ENCODE results near the gene LMAN2. TPM values are rescaled to one million over a fixed set of nuclear protein-coding genes. Genes with fewer than 3 reads are reported as not detected.

The LMAN2 gene
- total RNA-seq, 4 donors from 2014 or later: 119 to 191 (median 160) TPM

- 67% methylated on average over 11 of the region's 11 CpGs for WGBS
- H3K4me1 ChIP-seq: peaks cover 79% of the 10 kb centered on the region
These were observed 18.4 kb upstream of the LMAN2 start for GRCh38 chr5:177369645-177370440.

GRCh38 chr5:177368869-177369644 is 17.6 kb upstream of the LMAN2 start:
- no peak overlapping the region for H3K4me3 ChIP-seq
- peaks cover 82% of the 10 kb centered on the region for H3K4me1 ChIP-seq
- no peak overlapping the region for H3K27ac ChIP-seq
- TF ChIP-seq POLR2A (IDR thresholded peaks at IDR 0.05) (no peak), POLR2AphosphoS5 (IDR thresholded peaks at IDR 0.05) (no peak), CTCF (IDR thresholded peaks at IDR 0.05) (peak; percentile 20 to 74), EP300 (IDR thresholded peaks at IDR 0.05) (no peak)
- no peaks in the 10 kb centered on the region for H3K27me3 ChIP-seq
- WGBS: 62% methylated on average over 5 of the region's 5 CpGs
- DNase-seq (ENCODE audit: low spot score in 2 of 2): no peak
- no peaks in the 10 kb centered on the region for H3K9me3 ChIP-seq
- H3K36me3 ChIP-seq: no peaks in the 10 kb centered on the region

More at GRCh38 chr5:177369645-177370440, 18.4 kb upstream of the LMAN2 start:
- Histone ChIP-seq H3K36me3 (no peaks in the 10 kb centered on the region), H3K9me3 (no peaks in the 10 kb centered on the region), H3K27me3 (no peaks in the 10 kb centered on the region), H3K4me3 (no peak overlapping the region), H3K27ac (no peak overlapping the region)
- DNase-seq (ENCODE audit: low spot score in 2 of 2): no peak
- TF ChIP-seq CTCF (IDR thresholded peaks at IDR 0.05): no peak
- TF ChIP-seq POLR2AphosphoS5 (IDR thresholded peaks at IDR 0.05): no peak
- no peak for TF ChIP-seq POLR2A (IDR thresholded peaks at IDR 0.05)
- no peak for TF ChIP-seq EP300 (IDR thresholded peaks at IDR 0.05)

- H3K4me1 ChIP-seq: peaks cover 84% of the 10 kb centered on the region
- H3K4me3 ChIP-seq: peak overlapping the region; percentile 46
- DNase-seq (ENCODE audit: low spot score in 2 of 2): no peak
- 84% methylated on average over 20 of the region's 29 CpGs for WGBS
- no peak overlapping the region for H3K27ac ChIP-seq
- H3K36me3 ChIP-seq: no peaks in the 10 kb centered on the region
- H3K9me3 ChIP-seq: no peaks in the 10 kb centered on the region
- TF ChIP-seq EP300 (IDR thresholded peaks at IDR 0.05) (no peak), POLR2A (IDR thresholded peaks at IDR 0.05) (no peak), CTCF (IDR thresholded peaks at IDR 0.05) (no peak), POLR2AphosphoS5 (IDR thresholded peaks at IDR 0.05) (no peak)
- H3K27me3 ChIP-seq: no peaks in the 10 kb centered on the region
These were observed 16.8 kb upstream of the LMAN2 start for GRCh38 chr5:177367981-177368868.

- peaks cover 84% of the 10 kb centered on the region for H3K4me1 ChIP-seq
- no CpG with 5 or more reads among the region's 46 CpGs for WGBS
These were observed 15.9 kb upstream of the LMAN2 start for GRCh38 chr5:177367323-177367848.

More at GRCh38 chr5:177367323-177367848, 15.9 kb upstream of the LMAN2 start:
- no peaks in the 10 kb centered on the region for H3K27me3 ChIP-seq
- H3K36me3 ChIP-seq: no peaks in the 10 kb centered on the region
- DNase-seq (ENCODE audit: low spot score in 2 of 2): no peak
- no peak for TF ChIP-seq POLR2A (IDR thresholded peaks at IDR 0.05)
- TF ChIP-seq CTCF (IDR thresholded peaks at IDR 0.05): no peak
- no peak for TF ChIP-seq POLR2AphosphoS5 (IDR thresholded peaks at IDR 0.05)
- no peak for TF ChIP-seq EP300 (IDR thresholded peaks at IDR 0.05)
- peak overlapping the region; percentile 83 for H3K27ac ChIP-seq
- H3K4me3 ChIP-seq: peak overlapping the region; percentile 46
- H3K9me3 ChIP-seq: no peaks in the 10 kb centered on the region

Data from suprapubic skin (tissue), 4 donors.